OCI-LY1 (cell line): ENCODE measurements around the gene IER5.

Experiments used
- H2AFZ ChIP-seq: fragments of 200-600 bp; sonication (generic), shearing (Covaris generic); 2 replicates; pipeline ENCODE4 v1.6.0; 2014; ENCODE audit warnings: antibody characterized with exemption, mild to moderate bottlenecking, low read length
- H3F3A ChIP-seq: fragments of 200-600 bp; sonication (generic), shearing (Covaris generic); 2 replicates; pipeline ENCODE4 v1.6.0; 2014; ENCODE audit warnings: mild to moderate bottlenecking, antibody characterized with exemption, low read length, moderate library complexity; ENCODE audit not compliant: insufficient read depth
- H3K27ac ChIP-seq: fragments of 200-600 bp; sonication (generic); 2 replicates; pipeline ENCODE4 v1.5.1; 2014; ENCODE audit warnings: low read length, mixed run types, mild to moderate bottlenecking, low read depth; ENCODE audit not compliant: poor library complexity, severe bottlenecking
- H3K27me3 ChIP-seq: fragments of 200-600 bp; sonication (generic); 2 replicates; pipeline ENCODE4 v1.6.0; 2014; ENCODE audit warnings: antibody characterized with exemption, mild to moderate bottlenecking, low read length, moderate library complexity; ENCODE audit not compliant: insufficient read depth
- H3K36me3 ChIP-seq: fragments of 200-600 bp; sonication (generic); 2 replicates; pipeline ENCODE4 v1.6.1; 2014; ENCODE audit warnings: mild to moderate bottlenecking, antibody characterized with exemption, low read length, moderate library complexity, mixed read lengths; ENCODE audit not compliant: insufficient read depth
- H3K4me1 ChIP-seq: fragments of 200-600 bp; sonication (generic); 2 replicates; pipeline ENCODE4 v1.5.1; 2014; ENCODE audit warnings: mild to moderate bottlenecking, low read length, moderate library complexity; ENCODE audit not compliant: insufficient read depth, severe bottlenecking
- H3K4me2 ChIP-seq: fragments of 200-600 bp; sonication (generic), shearing (Covaris generic); 2 replicates; pipeline ENCODE4 v1.6.1; 2014; ENCODE audit warnings: low read length
- H3K4me3 ChIP-seq: fragments of 200-600 bp; sonication (generic); 2 replicates; pipeline ENCODE4 v1.5.1; 2014; ENCODE audit warnings: low read length, low read depth, mild to moderate bottlenecking, mixed read lengths; ENCODE audit not compliant: poor library complexity, severe bottlenecking
- H3K79me2 ChIP-seq: fragments of 200-600 bp; shearing (Covaris generic); 2 replicates; pipeline ENCODE4 v1.6.1; 2016; ENCODE audit warnings: mixed run types, low read length, mixed read lengths; ENCODE audit not compliant: insufficient read depth
- H3K9ac ChIP-seq: fragments of 200-600 bp; sonication (generic), shearing (Covaris generic); 2 replicates; pipeline ENCODE4 v1.6.1; 2014; ENCODE audit warnings: mild to moderate bottlenecking, low read length, mixed read lengths
- H3K9me2 ChIP-seq: fragments of 200-600 bp; sonication (generic), shearing (Covaris generic); 2 replicates; pipeline ENCODE4 v1.6.1; 2014; ENCODE audit warnings: low read depth, mild to moderate bottlenecking, low read length, mixed read lengths
- H3K9me3 ChIP-seq: fragments of 200-600 bp; shearing (Covaris generic); 2 replicates; pipeline ENCODE4 v1.6.1; 2014; ENCODE audit warnings: low read length, mixed read lengths
- H4K20me1 ChIP-seq: fragments of 200-600 bp; sonication (generic), shearing (Covaris generic); 2 replicates; pipeline ENCODE4 v1.6.0; 2016; ENCODE audit warnings: mild to moderate bottlenecking, low read length; ENCODE audit not compliant: insufficient read depth
- EZH2 ChIP-seq: fragments of 200-600 bp; sonication (generic), shearing (Covaris generic); IDR thresholded peaks from 2 replicates; pipeline ENCODE4 v1.8.0; 2017; ENCODE audit warnings: borderline replicate concordance, mixed run types, mild to moderate bottlenecking, antibody characterized with exemption, low read length, moderate library complexity, mixed read lengths
- TF ChIP-seq, protein P1 (sequence below): fragments of 200-600 bp; sonication (generic), shearing (Covaris generic); IDR thresholded peaks from 2 replicates; pipeline ENCODE4 v1.5.1; 2017; ENCODE audit warnings: mild to moderate bottlenecking, antibody characterized with exemption, low read length, moderate library complexity, mixed read lengths

IER5 gene

DNA sequence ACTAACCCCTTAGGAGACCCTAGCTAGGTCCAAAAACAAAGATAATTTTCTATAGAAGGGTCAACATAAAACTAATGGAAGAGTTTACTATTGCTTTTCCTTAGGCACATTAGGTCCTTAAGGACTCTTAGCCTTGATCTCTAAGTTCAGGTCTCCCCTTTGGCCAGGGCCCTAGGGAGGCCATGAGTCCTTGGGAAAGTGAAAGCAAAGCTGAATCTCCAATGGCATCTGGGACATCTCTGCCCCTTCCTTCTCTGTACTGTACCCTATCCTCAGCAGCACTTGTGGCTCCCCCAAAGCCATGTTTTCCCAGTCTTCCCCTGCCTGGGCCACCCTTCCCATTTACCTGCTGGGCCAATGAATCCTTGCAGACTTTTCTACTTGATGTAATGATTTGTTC is 14.3 kb downstream of the IER5 start:
- Histone ChIP-seq H3K4me1 (peaks cover 16% of the 10 kb centered on the region), H4K20me1 (no peaks in the 10 kb centered on the region), H3K27me3 (peaks cover 14% of the 10 kb centered on the region), H3K9me3 (no peaks in the 10 kb centered on the region), H3K4me3 (no peak overlapping the region), H3F3A (no peaks in the 10 kb centered on the region), H3K9me2 (no peaks in the 10 kb centered on the region), H3K27ac (no peak overlapping the region), H2AFZ (no peak overlapping the region), H3K9ac (no peak overlapping the region), H3K4me2 (no peak overlapping the region), H3K36me3 (no peaks in the 10 kb centered on the region), H3K79me2 (no peaks in the 10 kb centered on the region)
- TF ChIP-seq, protein P1, sequence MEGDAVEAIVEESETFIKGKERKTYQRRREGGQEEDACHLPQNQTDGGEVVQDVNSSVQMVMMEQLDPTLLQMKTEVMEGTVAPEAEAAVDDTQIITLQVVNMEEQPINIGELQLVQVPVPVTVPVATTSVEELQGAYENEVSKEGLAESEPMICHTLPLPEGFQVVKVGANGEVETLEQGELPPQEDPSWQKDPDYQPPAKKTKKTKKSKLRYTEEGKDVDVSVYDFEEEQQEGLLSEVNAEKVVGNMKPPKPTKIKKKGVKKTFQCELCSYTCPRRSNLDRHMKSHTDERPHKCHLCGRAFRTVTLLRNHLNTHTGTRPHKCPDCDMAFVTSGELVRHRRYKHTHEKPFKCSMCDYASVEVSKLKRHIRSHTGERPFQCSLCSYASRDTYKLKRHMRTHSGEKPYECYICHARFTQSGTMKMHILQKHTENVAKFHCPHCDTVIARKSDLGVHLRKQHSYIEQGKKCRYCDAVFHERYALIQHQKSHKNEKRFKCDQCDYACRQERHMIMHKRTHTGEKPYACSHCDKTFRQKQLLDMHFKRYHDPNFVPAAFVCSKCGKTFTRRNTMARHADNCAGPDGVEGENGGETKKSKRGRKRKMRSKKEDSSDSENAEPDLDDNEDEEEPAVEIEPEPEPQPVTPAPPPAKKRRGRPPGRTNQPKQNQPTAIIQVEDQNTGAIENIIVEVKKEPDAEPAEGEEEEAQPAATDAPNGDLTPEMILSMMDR = no peak
- no peak for TF ChIP-seq EZH2

DNA sequence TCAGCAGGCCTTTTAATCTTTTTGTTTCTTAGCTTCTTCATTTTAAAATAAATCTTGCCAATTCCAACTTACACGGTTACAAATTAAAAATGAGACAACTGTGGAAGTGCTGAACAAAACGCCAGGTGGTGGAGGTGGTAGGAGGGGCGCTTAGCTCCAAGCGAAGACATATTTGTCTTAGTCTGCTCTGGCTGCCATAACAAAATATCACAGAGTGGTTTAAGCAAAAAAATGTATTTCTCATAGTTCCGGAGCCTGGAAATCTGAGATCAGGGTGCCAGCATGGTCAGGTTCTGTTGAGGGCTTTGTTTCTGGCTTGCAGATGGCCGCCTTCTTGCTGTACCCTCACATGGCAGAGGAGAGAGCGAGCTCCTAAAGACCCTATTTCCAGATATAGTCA is 14.9 kb downstream of the IER5 start:
- Histone ChIP-seq H3K9me3 (no peaks in the 10 kb centered on the region), H3K9me2 (no peaks in the 10 kb centered on the region), H3K27me3 (peaks cover 15% of the 10 kb centered on the region), H4K20me1 (no peaks in the 10 kb centered on the region), H3K36me3 (no peaks in the 10 kb centered on the region), H3K4me3 (no peak overlapping the region), H3K9ac (no peak overlapping the region), H3K79me2 (no peaks in the 10 kb centered on the region), H2AFZ (no peak overlapping the region), H3K4me1 (peaks cover 16% of the 10 kb centered on the region), H3F3A (no peaks in the 10 kb centered on the region), H3K27ac (no peak overlapping the region), H3K4me2 (no peak overlapping the region)
- TF ChIP-seq EZH2 = no peak

DNA sequence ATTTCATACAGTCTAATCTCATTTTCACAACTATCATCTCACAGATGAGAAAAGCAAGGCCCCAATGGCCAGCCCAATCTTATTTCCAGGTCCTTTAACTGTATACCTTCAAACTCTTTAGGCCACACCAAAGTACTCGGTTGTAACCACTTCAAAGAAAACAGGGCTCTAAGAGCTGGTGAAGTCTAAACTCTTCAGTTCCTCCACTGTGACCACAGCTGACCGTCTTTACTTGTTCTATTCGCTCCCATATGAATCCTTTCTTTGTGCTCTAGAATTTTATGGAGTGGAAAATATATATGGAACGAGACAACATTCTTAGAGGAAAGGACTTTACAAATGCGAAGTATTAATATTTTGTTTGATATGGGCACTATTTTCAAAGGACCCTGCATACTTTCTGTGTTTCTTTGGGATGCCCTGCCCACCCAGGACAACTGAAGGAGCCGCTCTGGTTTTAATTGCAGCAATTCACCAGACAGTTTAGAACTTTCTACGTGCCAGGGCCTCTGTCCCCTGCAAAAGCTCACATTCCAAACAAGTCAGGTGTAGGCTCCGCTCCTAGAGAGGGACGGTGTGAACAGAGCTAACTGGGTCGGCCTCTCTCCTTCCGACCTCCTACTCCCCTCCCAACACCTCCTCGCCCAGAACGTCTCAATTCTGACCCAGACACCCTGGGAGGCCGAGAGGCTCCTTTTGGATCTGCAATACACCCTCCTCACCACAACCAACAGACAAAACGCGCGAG is 15.7 kb downstream of the IER5 start:
- TF ChIP-seq, protein P1 = no peak
- no peak for TF ChIP-seq EZH2
- Histone ChIP-seq H3K79me2 (no peaks in the 10 kb centered on the region), H3K9me3 (no peaks in the 10 kb centered on the region), H3K4me2 (peak overlapping the region; percentile 87), H2AFZ (no peak overlapping the region), H3K9me2 (no peaks in the 10 kb centered on the region), H3F3A (no peaks in the 10 kb centered on the region), H3K4me1 (peaks cover 16% of the 10 kb centered on the region), H3K27ac (no peak overlapping the region), H4K20me1 (no peaks in the 10 kb centered on the region), H3K4me3 (peak overlapping the region; percentile 69), H3K27me3 (peaks cover 13% of the 10 kb centered on the region; the same call in 1 of the 2 replicates), H3K36me3 (no peaks in the 10 kb centered on the region), H3K9ac (peak overlapping the region; percentile 63; the same call in 1 of the 2 replicates)

DNA sequence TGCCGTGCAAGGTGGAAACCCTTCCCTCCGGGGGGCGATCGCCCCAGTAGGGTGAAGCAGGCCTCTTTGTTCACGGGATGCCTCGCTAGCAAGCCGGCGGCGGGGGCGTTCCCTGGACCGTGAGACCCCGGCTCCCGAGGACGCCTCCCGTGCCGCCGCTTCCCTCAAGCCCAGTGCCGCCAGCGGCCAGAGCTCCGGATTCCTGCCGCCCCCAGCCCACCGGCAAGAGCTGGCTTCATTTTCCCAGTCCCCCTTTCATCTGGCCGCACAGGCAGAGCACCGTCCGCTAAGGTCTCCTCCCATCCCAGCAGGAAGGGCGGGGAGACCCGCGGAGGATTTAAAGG is 16.3 kb downstream of the IER5 start:
- Histone ChIP-seq H3K36me3 (no peaks in the 10 kb centered on the region), H4K20me1 (no peaks in the 10 kb centered on the region), H3K9me3 (no peaks in the 10 kb centered on the region), H3K79me2 (no peaks in the 10 kb centered on the region), H3K4me1 (peaks cover 16% of the 10 kb centered on the region), H3K4me2 (peak overlapping the region; percentile 87), H3K4me3 (peak overlapping the region; percentile 69), H3F3A (no peaks in the 10 kb centered on the region), H3K9ac (peak overlapping the region; percentile 63), H3K27me3 (peaks cover 13% of the 10 kb centered on the region; the same call in 1 of the 2 replicates), H3K9me2 (no peaks in the 10 kb centered on the region), H2AFZ (no peak overlapping the region), H3K27ac (no peak overlapping the region)
- TF ChIP-seq EZH2 = no peak
- TF ChIP-seq, protein P1 = peak; percentile 32; the same call in 1 of the 2 replicates
